Hair follicle dermal papilla cell (primary cell): Measurements from ENCODE around the gene HSD17B1. TPM values are rescaled to one million over a fixed set of nuclear protein-coding genes. Genes with fewer than 3 reads are reported as not detected.

Source experiments
- total RNA-seq: library from RNA; depleted of rRNA; stranded (reverse); fragments of >200 nt; gene quantifications from 2 replicates; pipeline ENCODE4 v1.2.3, GENCODE V29; 2012

Gene HSD17B1, protein sequence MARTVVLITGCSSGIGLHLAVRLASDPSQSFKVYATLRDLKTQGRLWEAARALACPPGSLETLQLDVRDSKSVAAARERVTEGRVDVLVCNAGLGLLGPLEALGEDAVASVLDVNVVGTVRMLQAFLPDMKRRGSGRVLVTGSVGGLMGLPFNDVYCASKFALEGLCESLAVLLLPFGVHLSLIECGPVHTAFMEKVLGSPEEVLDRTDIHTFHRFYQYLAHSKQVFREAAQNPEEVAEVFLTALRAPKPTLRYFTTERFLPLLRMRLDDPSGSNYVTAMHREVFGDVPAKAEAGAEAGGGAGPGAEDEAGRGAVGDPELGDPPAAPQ
- 0.12 and 0.81 TPM in 2 replicates for total RNA-seq

DNA sequence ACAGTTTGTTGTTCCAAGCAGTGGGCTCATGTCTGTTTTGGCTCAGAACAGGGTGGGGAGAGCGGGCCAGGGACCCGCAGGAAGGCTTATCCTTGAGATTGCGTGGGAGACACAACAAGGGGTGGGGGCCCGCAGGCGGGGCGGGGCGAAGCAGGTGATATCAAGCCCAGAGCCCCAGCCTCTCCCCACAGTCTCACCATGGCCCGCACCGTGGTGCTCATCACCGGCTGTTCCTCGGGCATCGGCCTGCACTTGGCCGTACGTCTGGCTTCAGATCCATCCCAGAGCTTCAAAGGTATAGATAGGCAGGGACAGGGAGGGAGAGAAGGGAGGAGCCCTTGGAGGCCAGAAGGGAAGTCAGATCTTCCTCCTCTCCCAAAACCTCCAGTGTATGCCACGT, at the start of gene HSD17B1:
Gene HSD17B1, plus strand, starts transcription at position 188 of the 400 bp plus-strand sequence. Its CDS starts 11 bp downstream, at position 199.

DNA sequence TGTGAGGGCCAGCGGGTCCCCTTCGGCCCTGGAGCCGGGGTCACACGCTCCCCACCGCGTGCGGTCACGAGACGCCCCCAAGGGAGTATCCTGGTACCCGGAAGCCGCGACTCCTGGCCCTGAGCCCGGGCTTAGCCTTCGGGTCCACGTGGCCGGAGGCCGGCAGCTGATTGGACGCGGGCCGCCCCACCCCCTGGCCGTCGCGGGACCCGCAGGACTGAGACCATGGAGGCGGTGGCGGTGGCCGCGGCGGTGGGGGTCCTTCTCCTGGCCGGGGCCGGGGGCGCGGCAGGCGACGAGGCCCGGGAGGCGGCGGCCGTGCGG, 16.7 kb upstream of the HSD17B1 start, which contains the start of gene NAGLU:
Gene NAGLU, plus strand, starts transcription at position 194 of the 324 bp plus-strand sequence. Its CDS starts 32 bp downstream, at position 226.

DNA sequence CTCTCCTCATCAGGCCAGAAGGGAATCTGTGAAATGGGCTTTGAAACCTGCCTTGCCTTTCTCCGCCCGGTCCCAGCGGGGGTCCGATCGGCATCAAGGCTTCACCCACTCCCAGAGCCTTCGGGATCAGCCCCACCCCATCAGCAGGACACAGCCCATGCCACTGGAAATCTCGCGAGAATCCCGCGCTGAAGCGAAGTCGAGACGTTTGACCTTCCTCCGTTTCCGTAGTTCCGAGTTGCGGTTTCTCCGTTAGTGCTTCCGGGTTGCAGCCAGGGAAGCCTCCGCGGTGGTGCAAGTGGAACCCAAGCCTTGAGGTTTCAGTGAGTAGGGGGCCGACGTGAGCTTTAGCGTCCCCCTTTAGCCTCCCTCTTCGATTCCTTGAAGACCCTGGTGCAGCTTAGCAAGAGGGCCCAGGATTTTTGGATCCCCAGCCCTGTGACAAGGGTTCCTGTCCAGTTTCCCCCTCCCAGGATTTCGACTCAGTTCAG, 9.2 kb downstream of the HSD17B1 start, which contains the start of gene COASY:
Gene COASY, plus strand, starts transcription at position 252 of the 491 bp plus-strand sequence. CDS start 475 bp downstream, outside the sequence.

DNA sequence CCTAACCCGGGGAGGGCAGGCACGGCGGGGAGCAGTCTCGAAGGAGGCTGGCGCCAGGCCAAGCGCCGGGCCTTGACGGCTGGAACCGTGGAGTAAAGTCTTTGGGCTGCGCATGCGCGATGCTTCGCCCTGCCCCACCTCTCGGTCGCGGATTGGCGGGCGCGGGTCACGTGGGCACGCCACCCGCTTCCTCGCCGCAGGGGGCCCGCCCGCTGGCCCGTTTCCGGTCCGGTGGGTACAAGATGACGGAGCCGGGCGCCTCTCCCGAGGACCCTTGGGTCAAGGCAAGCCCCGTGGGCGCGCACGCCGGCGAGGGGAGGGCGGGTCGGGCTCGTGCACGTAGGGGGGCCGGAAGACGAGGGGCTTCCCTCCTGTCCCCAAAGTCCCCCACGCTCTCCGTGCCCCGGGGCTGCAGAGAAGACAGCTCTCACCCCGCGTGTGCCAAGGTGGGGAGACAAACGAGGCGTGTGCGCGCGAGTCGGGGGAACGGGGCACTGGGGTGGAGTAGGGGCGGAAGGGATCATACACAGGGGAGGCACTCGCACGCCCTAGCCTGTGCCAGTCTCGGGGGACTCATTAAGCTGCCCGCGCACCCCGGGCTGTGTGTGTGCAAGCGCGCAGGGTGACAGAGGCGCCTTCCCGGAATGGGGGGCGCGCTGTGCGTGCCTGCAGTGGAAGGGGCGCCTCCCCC, 14.3 kb downstream of the HSD17B1 start, which contains the start of gene MLX:
Gene MLX, plus strand, starts transcription at position 218 of the 691 bp plus-strand sequence. Its CDS starts 25 bp downstream, at position 243.

DNA sequence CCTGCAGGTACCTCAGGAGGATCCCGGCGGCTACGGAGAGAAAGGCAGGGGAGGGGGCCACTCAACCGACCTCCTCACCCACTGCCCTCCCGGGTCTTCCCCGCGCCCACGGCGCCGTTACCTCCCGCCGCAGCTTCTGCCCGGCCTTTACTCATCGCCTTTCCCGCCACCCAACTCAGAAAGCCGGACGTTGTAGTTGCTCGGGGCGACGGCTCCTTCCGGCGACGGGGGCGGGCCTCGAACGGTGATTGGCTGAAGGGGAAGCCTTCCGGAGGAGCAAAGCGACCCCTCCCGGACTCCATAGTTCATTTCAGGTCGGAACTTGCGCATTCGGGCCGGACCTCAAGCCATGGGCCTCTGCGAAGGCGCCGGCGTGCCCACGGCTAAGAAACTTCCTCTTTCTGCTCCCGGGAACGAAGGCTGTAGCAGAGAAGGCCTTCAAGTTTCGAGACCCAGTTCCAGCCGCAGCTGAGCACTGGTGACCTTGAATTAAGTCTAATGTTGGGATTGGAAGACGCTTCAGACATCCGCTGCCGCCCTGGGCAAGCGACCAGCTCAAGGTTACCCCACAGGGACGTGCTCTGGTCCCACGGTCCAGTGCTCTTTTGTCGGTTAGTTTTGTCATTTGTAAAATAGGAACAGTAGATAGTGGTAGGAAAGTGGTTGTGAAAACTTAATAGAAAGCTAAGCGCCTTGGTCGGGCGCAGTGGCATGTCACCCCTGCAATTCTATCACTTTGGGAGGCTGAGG, 25.0 kb downstream of the HSD17B1 start, which contains the start of gene PSMC3IP:
Gene PSMC3IP, minus strand, starts transcription at position 198 of the 750 bp plus-strand sequence. Its CDS starts 43 bp downstream, at position 155.

Other genes starting within 250 kb of the HSD17B1 start
- gene STAT3, start 164.5 kb upstream of the HSD17B1 start, total RNA-seq: 203 and 277 TPM in 2 replicates
- gene CAVIN1, start 129.7 kb upstream of the HSD17B1 start, total RNA-seq: 1,335 and 1,666 TPM in 2 replicates
- 56.6 and 59.7 TPM in 2 replicates for gene ATP6V0A1, start 94.0 kb upstream of the HSD17B1 start, total RNA-seq
- 69.8 and 72.1 TPM in 2 replicates for gene NAGLU, start 16.7 kb upstream of the HSD17B1 start, total RNA-seq
- gene COASY, start 9.2 kb downstream of the HSD17B1 start, total RNA-seq: 19.1 and 23.2 TPM in 2 replicates
- 45.7 and 54.4 TPM in 2 replicates for gene MLX, start 14.2 kb downstream of the HSD17B1 start, total RNA-seq
- gene PSMC3IP, start 24.8 kb downstream of the HSD17B1 start, total RNA-seq: 0.97 and 1.3 TPM in 2 replicates
- gene RETREG3, start 56.5 kb downstream of the HSD17B1 start, total RNA-seq: 116 and 136 TPM in 2 replicates
- gene TUBG1, start 56.8 kb downstream of the HSD17B1 start, total RNA-seq: 29.9 and 35.2 TPM in 2 replicates
- 14.9 and 17.7 TPM in 2 replicates for gene TUBG2, start 106.4 kb downstream of the HSD17B1 start, total RNA-seq
- gene PLEKHH3, start 124.1 kb downstream of the HSD17B1 start, total RNA-seq: 22.0 and 24.5 TPM in 2 replicates
- 2.2 and 2.4 TPM in 2 replicates for gene CCR10, start 128.9 kb downstream of the HSD17B1 start, total RNA-seq
- 38.0 and 51.6 TPM in 2 replicates for gene CNTNAP1, start 129.6 kb downstream of the HSD17B1 start, total RNA-seq
- 32.9 and 37.8 TPM in 2 replicates for gene EZH1, start 192.1 kb downstream of the HSD17B1 start, total RNA-seq
- not detected in 2 replicates for gene RAMP2, start 208.3 kb downstream of the HSD17B1 start, total RNA-seq
- 40.2 and 46.8 TPM in 2 replicates for gene VPS25, start 220.5 kb downstream of the HSD17B1 start, total RNA-seq
- under 0.01 TPM in 1 of 2 replicates, not detected in the other for gene WNK4, start 227.7 kb downstream of the HSD17B1 start, total RNA-seq
- 38.1 and 48.7 TPM in 2 replicates for gene COA3, start 245.8 kb downstream of the HSD17B1 start, total RNA-seq
- not detected in 2 replicates for gene CNTD1, start 245.9 kb downstream of the HSD17B1 start, total RNA-seq